Ureter (tissue), 1 donor: ENCODE data around the gene MLXIPL. TPM values are rescaled to one million over a fixed set of nuclear protein-coding genes. Genes with fewer than 3 reads are reported as not detected.
"Not testable (repeated sequence)": the region's sequence is repeated elsewhere in the genome, so short reads cannot be mapped to it uniquely, and the experiment has no call there.

ENCODE experiments used
- DNase-seq: peaks from one replicate; pipeline ENCODE4 v3.0.0-alpha.2; 2020; ENCODE audit warnings: low spot score
- total RNA-seq: library from RNA; stranded (reverse); gene quantifications from one replicate; pipeline ENCODE4 v1.2.4, GENCODE V29; 2023
- donor health status: DM: yes; HTN: yes; CAD: no.

Gene MLXIPL
- total RNA-seq, 1 donor from 2014 or later, result 4.6 TPM

- no peak for DNase-seq
Observed at GRCh38 chr7:73645643-73646174, 21.4 kb upstream of the MLXIPL start.

- DNase-seq, result no peak
Observed at GRCh38 chr7:73644688-73645286, 20.5 kb upstream of the MLXIPL start.

- DNase-seq, result no peak
Observed at GRCh38 chr7:73642834-73643233, 18.5 kb upstream of the MLXIPL start.

DNA sequence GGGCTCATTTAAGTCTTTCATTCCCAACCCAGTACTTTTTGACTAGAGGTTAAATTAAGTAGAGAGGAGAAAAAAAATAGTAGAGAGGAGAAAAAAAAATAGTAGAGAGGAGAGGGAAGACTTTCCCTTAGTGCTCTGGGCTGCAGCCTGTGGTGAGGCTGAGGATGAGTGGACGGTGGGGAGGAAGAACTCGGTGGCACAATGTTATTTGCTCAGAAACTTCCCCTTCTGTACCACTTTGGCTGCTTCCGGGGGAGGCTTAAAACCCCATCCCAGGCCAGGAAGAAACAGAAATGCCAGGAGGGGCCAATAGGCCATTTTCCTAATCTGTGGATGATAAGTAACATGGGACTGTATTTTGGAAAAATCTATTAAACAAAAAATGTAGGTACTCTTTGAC, 14.6 kb upstream of the MLXIPL start:
- no peak for DNase-seq

DNA sequence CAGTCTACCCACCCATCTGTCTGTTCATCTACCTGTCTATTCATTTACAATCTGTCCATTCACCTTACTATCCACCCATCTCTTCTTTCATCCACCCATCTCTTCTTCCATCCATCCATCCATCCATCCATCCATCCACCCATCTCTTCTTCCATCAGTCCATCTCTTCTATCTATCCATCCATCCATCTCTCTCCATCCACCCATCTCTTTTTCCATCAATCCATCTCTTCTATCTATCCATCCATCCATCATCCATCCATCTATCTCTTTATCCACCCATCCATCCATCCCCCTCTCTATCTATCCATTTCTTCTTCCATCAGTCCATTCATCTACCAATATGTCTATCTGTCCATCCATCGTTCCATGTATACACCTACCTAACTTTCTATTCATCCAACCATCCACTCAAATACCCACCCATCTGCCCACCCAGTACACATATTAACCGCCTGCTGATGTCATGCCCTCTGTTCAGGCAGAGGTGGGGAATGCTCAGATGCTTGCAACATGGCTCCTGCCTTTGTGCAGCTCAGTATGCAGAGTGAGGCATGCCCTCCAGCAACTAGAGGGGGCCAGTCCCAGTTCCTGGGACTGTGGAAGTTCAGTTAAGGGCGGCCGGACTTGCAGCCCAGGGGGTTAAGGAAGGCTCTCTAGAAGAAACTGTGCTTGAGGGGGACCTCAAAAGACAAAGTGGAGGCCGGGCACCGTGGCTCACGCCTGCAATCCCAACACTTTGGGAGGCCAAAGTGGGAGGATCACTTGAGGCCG, 11.3 kb upstream of the MLXIPL start:
- DNase-seq, result no peak

DNA sequence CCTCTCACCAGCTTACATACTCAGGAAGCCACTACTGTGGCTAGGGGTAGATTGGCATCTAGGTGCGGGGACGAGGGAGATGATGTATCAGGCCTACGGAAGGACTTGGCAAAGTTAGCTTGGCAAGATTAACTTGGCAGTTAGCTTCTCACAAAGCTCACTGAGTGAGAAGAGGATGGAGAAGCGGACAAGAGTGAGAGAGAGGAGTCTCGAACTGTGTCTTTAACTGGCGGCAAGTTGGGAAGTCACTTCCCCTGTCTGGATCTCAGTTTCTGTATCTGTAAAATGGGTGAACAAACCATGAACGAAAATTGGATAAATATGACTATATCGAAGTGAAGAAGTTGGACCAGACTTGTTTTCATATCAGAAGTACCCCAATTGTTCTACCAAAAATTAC, 9.5 kb upstream of the MLXIPL start:
- no peak for DNase-seq

DNA sequence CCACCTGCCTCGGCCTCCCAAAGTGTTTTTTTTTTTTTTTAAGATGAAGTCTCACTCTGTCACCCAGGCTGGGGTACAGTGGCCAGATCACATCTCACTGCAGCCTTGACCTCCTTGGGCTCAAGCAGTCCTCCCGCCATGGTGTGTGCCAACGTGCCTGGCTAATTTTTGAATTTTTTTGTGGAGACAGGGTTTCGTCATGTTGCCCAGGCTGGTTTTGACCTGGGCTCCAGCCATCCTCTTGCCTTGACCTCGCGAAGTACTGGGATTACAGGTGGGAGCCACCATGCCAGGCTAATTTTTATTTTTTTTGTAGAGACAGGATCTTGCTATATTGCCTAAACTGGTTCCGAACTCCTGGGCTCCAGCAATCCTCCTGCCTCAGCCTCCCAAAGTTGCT, 9.0 kb upstream of the MLXIPL start:
- DNase-seq, result no peak

GRCh38 chr7:73631558-73631957, 7.2 kb upstream of the MLXIPL start:
- no peak for DNase-seq

DNA sequence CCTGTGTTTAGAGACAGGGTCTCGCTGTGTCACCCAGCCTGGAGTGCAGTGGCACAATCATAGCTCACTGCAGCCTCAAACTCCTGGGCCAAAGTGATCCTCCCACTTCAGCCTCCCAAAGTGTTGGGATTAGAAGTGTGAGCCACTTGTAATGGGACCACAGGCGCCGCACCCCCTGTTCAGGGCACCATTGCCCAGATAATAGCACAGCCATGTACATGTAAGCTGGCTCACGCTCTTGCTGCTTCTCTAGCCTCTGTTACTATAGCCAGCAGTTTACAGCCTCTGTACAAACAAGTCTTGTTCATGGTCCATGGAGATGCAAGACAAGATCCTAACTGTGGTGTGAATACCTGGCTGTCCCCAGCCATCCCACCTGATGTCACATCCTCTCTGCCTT, 4.2 kb upstream of the MLXIPL start:
- DNase-seq, result no peak

- DNase-seq, result no peak
Observed at GRCh38 chr7:73626814-73627213, 2.5 kb upstream of the MLXIPL start.

DNA sequence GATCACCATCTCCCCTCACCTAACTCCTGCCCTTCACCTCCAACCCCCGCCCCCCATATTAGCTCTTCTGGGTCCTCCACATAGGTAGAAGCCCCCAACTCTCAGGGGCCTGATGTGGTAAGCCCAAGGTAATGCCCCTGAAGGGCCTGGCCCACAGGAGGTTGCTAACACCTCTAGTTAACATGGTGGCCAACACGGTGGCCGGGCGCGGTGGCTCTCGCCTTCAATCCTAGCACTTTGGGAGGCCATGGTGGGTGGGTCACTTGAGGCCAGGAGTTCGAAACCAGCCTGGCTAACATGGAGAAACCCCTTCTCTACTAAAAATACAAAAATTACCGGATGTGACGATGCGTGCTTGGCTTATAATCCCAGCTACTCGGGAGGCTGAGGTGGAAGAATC, 954 bp upstream of the MLXIPL start:
- DNase-seq, result no peak

- DNase-seq, result no peak
Observed at GRCh38 chr7:73624669-73625001, 313 bp upstream of the MLXIPL start.

- no peak for DNase-seq
Observed at GRCh38 chr7:73622909-73623797, 1.2 kb downstream of the MLXIPL start.

DNA sequence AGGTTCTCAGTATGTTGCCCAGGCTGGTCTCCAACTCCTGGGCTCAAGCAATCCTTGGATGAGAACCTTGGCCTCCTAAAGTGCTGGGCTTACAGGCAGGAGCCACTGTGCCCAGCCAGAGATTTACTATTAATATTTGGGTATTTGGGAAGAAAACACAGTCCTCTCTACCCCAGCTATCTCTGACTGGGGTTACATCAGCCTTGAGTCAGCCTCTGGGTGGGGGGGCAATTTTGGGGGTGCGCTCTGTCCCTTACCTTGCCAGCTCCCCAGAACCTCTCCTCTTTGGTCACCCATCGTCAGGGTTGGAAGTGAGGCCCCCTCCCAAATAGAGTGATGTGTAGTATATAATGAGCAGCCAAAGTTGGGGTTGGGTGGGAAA, 1.8 kb downstream of the MLXIPL start:
- DNase-seq, result no peak

GRCh38 chr7:73621168-73622063, 2.9 kb downstream of the MLXIPL start:
- DNase-seq, result no peak

- DNase-seq, result not testable (repeated sequence)
Observed at GRCh38 chr7:73619394-73619793, 4.9 kb downstream of the MLXIPL start.

DNA sequence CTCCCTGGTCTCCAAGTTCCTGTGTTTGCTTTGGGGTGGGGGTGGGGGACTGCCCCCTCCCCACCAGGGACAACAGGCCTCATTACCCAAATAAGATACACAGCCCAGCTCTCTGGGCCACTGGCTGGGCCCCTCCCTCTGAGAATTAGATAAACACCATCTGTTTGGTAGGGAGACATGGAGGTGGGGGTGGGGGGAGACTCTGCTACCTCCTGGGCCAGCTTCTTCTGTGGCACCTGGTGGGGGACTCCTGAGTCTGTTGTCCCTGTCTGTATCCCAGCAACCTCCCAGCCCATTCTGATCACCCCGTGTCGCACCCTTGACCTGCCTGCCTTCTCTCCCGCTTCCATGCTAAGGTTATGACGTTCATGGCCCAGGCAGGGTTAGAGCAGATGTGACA, 5.8 kb downstream of the MLXIPL start:
- no peak for DNase-seq

DNA sequence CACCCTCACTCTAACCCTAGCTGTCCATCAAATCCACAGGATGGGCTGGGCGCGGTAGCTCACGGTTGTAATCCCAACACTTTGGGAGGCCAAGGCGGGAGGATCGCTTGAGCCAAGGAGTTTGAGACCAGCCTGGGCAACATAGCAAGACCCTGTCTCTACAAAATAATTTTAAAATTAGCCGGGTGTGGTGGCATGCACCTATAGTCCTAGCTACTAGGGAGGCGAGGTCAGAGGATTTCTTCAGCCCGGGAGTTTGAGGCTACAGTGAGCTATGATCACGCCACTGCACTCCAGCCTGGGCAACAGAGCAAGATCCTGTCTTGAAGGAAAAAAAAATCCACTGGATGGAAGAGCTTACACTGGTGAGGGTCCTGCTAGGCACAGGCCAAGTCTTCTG, 6.8 kb downstream of the MLXIPL start:
- not testable (repeated sequence) for DNase-seq

DNA sequence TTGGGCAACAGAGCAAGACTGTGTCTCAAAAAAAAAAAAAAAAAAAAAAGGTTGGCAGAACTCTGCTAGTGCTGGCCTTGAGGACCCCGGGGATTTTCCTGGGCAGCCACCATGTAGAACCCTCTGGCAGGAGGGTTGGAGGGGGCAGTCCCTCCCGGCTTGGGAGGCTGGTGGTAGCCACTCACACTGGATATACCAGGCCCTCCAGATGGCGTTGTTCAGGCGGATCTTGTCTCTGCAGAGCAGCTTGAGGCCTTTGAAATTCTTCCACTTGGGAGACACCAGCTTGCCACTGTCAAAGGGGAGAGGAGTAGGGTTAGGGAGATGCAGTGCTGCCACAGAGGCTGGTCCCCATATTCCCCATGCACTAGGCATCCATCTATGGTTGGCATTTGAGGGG, 8.4 kb downstream of the MLXIPL start:
- DNase-seq, result no peak

DNA sequence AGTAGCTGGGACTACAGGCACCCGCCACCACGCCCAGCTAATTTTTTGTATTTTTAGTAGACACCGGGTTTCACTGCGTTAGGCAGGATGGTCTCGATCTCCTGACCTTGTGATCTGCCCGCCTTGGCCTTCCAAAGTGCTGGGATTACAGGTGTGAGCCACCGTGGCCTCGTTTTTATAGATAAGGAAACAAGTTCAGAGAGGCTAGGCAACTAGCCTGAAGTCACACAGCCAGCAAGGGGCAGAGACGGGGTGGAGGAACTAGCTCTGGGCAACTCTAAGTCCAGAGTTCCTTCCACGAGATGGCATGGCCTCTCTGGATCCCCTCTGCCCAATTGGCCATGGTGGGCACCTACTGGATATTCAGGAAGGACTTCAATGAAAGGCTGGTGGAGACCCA, 9.4 kb downstream of the MLXIPL start:
- DNase-seq, result not testable (repeated sequence)

DNA sequence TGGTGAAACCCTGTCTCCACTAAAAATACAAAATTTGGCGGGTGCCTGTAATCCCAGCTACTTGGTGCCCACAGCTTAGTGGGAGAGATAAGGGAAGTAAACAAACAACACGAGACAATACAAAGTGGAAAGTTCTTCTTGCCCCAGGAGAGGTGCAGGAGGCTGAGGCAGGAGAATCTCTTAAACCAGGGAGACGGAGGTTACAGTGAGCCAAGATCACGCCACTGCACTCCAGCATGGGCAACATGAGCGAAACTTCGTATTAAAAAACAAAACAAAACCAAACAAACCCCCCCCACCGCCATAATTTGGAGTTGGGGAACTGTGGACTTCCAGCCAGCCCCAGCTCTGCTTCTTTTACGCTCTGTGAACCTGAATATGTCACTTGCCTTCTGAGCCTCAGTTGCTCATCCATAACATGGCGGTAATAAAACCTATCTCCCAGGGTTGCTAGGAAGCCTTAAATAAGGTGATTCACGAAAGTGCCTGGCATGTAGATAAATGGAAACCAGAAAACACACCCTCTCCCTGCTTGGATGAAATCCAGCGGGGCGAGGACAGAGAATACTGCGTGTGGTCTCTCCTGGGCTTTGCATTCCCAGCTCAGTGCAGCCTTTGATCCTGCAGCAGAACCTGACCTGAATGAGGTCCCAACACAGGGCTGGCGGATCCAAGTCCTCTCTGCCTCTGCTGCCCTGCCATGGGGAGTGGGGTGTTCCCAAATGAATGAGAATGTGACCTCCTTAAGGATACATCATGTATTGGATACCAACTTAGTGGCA, 10.2 kb downstream of the MLXIPL start:
- DNase-seq, result no peak
